Germinal center (tissue), 1 donor: ENCODE measurements around the gene CA9.
A peak's percentile ranks its signal among the peaks of the same experiment; 100 is the strongest.

ENCODE experiments used
- DNase-seq: peaks from one replicate; pipeline ENCODE4 v3.0.0; 2012; ENCODE audit warnings: mixed read lengths, low spot score

The CA9 gene

DNA sequence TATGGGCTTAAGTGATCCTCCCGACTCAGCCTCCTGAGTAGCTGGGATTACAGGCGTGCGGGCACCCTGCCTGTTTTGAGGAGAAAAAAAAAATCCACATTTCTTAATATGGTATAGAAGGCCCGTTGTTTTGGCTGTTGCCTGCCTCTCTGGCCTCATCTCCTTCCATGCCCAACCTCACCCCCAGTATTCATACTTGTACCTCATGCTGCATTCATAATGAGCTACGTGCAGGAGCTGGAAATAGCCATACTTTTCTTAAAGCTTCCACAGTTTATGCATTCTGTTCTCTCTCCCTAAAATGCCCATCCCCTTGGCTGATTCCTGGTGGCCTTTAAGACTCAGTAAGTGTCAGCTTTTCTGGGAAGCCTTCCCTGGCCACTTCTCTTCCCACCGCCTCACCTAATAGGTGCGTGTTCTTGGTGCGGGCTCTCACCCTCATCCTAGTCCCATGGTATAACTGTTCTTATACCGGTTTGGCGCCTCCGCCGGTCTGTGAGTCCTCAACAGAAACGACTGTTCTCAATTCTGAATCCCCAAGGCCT is 18.1 kb downstream of the CA9 start:
- no peak for DNase-seq

DNA sequence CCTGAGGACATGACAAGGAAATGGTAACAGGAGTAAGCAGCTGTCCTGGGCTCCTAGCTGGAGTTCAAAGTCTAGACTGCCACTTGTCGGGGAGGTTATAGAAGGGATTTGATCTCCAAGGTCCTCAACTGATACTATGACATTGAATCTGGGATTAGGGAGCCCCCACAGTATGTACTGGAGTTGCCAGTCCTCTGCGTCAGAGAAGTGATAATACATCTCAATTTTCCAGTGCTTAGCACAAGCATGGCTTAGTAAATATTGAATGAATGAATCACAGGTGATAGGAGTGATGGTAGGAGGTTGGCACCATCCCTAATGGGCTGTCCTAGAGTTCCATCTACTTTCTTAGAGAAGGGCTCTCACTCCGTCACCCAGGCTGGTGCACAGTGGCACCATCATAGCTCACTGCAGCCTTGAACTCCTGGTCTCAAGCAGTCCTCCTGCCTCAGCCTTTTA is 22.2 kb downstream of the CA9 start:
- DNase-seq: no peak

DNA sequence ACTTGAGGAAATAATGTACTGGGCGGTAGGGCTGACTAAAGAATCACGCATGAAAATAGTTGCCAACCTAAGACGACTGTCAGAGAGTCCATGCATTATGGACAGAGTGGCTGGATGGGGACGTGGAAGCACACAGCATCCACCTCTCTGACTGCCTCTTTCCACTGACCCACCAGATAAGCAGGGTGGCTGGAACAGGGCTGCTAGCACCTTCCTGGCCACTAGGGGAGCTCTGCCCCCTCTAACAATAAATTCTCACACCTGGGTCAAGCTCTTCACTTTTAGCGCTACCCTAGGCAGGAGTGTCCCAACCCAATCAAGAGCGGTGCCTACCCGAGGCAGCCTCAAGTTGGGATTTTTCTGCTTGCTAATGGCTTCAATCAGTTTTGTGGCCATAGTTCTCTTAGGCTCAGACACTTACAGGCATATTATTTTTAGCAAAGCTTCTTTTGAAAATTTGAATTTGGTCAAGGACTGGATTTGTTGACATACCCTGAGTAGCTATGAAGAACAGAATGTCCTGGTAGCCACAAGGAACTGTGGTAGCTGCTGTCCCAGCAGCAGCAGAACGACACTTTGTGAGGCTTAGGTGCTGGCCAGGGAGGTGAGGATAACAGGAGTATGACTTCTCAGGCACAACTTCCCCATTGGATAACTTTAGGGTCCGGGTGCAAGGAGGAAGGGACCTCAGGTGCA is 22.9 kb downstream of the CA9 start:
- peak; percentile 78 for DNase-seq

DNA sequence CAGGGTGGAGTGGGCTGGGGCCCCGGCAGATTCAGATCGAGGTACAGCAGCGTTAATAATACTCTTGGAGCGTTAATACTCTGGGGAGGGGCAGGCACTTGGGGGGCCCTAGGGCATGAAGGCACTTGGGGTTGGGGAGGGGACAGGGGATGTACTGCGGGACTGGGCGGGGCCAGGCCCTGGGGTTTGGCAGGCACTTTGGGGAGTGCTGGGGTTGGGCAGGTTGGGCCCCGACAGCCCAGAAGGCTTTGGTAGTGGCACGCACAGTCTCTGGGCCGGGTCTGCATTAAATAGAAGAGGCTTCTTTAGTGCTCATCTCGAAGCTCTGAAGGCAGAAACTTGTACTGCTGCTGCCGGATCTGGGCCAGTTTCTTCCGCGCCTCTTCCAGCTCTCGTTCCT is 23.8 kb downstream of the CA9 start:
- DNase-seq: no peak

DNA sequence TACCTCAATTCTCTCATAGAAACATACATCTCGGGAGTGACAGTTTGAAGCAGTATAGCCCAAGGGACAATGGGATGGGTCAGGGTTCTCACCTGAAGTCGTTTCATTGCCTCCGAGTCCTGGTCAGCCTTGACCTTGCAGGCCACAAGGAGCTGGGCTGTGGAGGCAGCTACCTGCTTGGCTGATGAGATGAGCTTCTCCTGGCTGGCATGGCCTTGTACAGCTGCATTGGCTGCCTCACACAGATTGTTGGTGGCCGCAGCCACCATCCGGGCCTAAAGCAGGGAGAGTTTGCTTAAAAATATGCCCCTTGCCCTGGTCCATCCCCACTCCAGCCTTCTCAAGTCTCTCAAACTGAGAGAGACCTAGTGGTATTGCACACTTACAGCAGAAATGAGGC is 24.5 kb downstream of the CA9 start:
- DNase-seq: no peak

DNA sequence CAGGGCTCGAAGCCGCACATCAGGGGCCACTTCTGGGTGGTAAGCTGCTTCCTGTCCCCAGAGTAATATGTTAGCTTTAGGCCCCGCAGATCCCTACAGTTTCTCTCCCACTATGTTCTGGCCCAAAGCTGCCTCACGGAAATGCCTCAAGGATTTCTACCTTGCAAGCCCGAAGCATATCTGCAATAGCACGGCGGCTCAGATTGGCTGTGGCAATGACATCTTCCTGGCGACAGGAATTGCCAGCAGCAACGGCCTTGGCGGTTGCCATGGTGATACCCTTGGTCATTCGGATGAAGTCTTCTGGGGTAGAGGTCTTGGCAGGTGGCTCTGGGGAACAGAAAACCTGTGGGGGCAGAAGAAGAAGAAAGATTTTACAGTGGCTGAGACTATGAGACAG is 26.3 kb downstream of the CA9 start:
- DNase-seq: no peak

DNA sequence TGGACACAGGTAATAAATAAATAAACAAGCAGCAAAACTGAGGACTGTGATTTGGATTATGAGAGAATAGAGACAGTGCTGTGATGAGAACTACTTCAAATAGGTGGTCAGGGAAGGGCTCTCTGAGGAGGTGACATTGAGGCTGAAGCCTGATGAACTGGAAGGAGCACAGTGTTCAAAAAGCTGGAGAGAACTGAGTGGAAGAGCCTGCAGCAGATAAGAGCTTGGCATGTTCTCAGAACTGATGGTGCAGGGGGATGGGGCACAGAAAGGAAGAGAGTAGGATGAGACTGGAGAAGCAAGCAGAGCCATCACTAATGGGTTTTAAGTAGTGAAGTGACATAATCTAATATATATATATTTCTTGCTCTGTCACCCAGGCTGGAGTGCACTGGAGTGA is 27.2 kb downstream of the CA9 start:
- no peak for DNase-seq

DNA sequence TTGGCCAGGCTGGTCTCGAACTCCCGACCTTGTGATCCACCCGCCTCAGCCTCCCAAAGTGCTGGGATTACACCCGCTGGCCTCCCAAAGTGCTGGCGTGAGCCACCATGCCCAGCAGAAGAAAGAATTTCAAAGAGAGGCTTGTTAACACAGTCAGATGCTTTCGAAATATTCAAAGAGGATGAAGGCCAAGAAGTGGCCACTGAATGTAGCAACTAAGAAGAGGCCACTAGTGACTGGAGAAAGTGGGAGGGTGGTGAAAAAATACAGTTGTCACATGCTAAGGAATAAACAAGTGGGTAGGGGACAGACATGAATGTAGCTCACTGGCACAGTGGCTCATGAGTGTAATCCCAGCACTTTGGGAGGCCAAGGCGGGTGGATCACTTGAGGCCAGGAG is 29.0 kb downstream of the CA9 start:
- no peak for DNase-seq

DNA sequence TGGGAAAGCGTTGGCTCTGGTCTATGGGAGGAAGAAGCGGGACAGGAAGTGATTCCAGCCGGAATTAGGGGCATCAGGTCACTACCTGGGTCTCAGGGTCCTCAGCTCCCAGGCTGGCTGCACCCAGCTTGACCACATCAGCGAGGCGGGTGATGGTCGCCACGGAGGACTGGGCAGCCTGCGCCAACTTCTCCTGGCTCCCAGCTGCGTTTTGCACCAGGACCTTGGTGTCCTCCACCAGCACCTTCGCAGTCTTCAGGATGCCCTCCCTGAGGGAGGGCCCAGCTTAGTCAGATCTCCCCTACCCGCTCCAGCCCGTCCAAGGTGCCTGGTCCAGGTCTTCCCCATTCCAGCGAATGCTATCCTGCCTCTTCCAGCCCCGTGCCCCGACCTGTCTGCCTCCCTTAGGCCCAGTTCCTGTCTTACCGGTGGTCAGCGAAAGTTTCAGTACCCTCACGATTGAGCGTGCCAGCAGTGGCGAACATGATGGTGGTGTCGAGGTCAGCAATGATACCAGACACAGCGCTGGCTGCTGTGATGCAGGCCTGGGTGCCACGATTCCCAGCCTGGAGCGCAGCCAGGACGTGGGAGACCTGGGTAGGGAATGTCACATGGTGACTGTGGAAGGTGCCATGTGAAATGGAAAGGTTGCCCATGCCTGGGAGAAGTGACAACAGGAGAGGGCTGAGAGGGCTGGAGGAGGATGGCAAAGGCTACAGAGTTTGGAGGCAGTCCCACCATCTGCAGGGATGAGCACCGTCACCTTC is 30.4 kb downstream of the CA9 start:
- DNase-seq: no peak

DNA sequence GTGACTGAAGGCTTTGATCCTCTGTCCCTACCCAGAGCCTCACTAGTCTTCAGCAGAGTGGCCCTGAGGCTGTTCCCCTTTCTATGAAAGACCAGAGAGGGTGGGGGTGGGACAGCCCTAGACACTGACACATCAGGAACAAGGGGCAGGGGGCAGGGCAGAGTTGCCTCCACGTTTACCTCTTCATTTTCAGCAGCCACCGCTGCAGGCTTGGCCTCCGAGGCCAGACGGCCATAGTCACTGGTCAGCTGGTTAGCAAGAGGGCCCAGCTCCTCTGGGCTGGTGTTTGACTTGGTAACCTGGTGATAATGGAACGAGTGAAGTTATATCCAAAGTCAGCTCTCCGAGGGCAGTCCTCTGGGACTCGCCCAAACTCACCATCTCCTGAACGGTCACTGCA is 31.6 kb downstream of the CA9 start:
- no peak for DNase-seq

DNA sequence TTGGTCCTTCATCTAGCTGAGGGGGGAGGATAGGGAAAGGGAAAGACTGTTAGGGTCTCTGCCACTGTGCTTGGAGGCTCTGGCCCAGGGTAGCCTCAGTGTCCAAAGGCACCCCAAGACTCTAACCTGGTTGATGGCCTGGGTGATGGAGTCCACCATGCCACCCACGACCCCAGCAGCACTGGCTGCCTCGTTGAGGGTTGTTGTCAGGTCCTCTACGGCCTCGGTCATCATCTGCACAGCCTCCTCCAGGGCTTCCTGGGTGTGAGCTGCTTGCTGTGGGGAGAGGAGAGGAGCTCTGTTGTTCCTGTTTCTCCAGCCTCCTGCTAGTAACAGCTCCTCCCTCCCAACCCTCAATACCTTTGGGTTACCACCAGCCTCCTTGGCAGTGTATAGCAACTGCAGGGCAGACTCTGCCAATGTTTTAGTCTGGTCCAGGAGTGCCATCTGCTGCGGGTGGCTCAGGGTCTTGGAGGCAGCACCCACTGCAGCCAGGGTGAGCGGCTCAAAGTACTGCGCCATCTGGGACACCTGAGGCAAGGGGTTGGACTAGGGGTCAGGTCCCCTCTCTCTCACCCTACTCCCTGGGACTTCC is 32.2 kb downstream of the CA9 start:
- no peak for DNase-seq

DNA sequence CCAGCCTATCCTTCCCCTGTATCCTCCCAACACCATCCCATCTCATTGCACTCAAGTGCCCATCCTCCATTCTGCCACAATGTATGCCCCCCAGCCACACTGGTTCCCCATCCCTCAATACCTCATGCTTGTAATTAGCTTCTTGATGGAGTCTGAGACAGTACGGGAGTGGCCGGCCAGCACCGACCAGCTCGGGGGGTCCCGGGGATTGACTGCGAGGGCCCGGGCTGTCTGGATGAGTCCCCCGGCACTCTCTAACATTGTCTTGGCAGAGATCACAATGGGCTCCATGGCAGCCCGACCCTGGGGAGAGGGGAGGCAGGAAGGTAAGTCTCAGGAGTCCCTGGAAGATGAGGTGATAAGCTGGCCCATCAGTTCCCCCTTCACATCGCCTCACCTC is 33.2 kb downstream of the CA9 start:
- no peak for DNase-seq

DNA sequence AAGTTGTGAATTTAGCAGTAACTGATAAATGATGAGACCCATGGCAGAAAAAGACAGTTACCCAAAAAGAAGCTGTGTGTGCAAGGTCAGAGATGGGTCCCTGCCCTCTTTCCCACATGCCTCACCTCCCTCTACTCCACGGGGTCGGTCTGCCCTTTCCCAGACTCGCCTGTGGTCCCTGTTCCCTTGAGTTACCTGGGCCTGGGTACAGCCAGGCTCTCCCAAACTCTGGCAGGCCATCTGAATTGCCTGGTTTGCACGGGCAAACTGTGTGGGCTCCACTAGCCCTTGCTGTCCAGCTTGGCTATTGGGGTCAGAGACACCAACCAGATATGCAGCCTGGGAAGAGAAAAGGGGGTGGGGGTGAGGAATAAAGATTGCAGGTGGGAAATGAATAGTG is 34.4 kb downstream of the CA9 start:
- DNase-seq: no peak

DNA sequence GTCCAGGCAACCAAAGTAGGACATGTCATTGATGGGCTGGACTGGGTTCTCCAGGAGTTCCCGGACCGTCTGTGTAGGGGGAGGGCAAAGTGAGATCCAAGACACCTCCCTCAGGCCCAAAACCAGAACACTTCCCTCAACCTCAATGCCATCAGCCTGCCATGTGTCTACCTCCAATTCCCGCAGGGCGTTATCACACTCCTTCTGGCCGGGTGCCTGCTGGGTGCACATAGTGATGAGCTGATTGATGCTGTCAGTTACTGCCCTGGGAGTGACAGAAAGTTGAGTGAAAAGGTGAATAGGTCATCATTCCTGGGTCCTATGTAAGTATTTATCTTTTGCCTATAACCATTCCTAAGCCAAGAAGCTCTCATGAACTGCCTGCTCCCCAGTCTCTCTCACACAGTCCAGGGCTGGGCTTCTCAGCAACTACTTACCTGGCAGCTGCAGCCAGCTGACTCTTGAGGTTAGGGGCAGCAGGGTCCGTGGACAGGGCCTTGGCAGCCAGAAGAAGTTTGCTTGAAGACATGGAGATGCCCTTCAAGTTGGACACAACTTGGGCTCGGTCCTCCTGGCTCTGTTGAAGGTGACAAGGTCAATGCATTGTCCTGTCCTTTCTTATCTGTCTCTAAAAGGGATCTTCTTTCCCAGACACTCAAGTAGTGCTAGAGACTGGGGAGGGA is 37.2 kb downstream of the CA9 start:
- DNase-seq: no peak

DNA sequence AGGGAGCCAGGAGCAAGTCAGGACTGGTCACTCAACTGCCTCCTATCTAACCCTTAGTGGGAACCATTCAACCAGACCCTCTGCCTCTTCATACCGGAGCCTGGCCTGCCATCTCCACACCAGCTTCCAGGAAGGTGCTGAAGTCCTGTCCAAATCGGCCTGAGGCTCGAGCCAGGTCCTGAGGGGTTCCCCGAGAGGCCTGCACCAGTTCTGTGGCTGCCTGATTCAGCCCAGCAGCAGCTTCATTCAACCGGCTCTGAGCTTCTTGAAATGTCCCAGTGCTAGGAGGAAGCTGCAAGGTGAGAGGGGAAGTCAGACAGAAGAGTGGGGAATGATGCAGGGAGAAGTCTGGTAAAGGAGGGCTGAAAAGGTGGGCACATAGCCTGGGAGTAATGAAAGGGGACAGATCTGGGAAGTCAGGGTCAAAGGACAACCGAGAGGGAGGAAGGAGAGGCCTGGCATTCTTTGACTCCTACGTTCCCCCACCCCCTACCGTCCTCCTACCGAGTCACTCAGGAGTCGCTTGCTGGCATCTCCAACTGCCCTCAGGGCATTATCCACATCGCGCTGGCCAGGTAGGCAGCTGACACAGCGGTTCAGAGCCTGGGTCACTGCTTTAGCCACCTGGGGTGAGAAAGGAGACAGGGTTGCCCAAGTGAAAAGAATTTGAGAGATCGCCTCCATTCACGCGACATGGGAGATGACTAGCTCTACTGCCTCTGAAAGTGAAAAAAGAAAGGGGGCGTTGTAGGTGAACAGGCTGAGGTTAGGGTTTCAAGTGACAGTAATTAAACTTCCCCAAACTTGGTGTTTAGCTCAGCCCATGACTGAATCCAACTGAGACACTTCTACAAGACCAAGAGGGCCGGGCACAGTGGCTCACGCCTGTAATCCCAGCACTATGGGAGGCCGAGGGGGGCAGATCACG is 38.0 kb downstream of the CA9 start:
- no peak for DNase-seq

DNA sequence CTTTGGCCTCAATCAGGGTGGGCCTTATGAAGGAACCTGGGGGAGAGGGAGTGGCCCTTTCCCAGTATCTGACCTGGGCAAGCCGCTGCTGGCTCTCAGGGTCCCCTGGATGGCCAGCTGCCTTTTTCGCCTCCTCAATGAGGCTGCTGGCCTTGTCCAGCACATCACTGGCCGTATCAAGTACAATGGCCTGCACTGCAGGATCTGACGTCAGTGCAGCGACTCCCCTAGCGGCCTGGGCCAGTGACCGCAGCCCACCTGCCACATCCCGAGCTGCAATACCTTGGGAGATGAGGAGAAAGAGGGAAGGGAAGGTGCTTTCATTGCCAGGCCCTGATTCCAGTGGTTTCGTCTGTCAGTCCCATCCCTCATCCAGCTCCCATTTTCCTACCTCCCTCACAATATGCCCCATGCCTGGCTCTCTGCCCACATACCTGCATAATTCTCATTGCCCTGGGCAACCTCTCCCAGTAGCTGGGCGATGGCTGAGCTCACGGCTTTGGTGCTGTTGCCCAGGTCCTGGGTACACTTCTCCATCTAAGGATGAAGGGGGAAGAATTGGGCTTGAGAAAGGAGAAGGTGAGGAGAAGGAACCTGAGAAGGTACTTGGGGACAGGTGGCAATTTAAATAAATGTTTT is 39.2 kb downstream of the CA9 start:
- DNase-seq: no peak

DNA sequence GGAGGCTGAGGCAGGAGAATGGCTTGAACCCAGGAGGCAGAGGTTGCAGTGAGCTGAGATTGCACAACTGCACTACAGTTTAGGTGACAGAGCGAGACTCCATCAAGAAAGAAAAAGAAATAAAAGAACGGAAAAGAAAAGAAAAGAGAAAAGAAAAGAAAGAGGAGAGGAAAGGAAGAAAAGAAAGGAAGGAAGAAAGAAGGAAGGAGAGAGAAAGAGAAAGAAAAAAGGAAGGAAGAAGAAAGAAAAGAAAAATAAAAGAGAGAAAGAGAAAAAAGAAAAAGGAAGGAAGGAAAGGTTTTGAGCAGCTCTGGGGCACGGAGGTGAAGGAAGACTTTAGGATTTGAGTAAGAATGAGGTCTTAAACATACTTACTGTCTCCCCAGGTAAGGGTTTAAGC is 39.9 kb downstream of the CA9 start:
- no peak for DNase-seq

DNA sequence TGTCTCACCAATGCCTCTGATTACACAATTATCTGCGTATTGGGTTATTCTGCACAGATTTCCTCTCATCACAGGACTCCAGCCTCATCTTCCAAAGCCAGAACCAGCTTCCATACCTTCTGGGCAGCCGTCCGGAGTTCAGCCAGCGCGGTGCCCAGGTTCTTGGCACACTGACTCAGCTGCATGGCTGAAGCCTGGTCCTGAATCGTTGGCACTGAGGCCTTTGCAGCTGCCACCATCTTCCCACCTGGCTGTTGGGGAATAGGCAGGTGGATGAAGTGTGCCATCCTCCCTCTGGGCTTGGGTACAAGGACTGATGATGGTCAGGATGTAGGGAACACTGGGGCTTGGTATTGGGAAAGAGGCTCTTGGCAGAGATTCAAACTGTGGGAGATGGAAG is 40.4 kb downstream of the CA9 start:
- no peak for DNase-seq

DNA sequence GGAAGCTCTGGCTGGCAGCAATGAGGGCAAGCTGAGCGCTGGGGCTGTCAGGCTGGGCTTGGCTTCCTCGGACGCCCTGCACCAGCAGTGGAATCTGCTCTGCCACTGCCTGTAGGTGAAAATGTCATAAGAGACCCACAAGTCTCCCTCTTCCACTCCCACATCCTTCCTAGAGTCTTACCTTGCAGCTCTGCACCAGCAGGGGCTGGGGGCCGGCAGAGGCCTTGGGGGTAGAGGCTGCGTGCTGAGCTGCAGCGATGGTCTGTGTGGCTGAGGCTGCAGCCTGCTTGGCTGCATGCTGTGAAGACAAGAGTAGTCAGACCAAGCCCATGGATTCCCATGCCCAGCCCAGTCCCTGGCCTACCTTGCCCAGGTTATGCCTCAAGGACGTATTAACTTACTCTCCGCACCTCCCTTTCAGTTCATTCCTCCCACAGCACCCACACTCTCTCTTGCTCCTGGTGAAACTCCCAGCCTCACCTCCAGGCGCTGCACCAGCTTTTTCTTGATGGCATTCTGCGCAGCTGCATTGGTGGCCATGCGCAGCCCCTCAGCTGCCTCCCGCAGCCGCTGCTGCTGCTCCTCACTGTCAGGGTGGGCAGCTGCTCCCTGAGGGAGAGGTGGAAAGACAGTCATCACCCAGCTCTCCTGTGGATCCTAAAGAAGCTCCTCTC is 41.0 kb downstream of the CA9 start:
- no peak for DNase-seq

DNA sequence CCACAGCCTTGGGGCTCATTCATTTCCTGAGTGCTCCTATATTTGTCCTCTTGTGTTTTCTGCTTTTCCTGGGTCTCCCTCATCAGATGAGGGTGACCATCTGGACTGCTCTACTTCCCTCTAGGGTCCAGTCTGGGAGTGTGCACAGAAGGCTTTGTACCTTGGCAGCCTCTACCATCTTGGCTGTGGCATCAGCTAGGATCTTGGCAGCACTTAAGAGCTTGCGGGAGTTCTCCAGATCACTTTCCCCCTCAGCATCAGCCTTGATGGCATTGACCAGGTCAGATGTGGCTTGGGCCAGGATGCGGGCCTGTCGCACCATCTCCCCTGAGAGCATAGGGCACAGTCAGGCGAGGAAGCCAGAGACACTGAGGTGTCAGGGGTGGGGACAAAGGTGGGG is 42.5 kb downstream of the CA9 start:
- DNase-seq: no peak
